Karpas-422 (cell line): Measurements from ENCODE around the gene EIF3F. TPM values are rescaled to one million over a fixed set of nuclear protein-coding genes. Genes with fewer than 3 reads are reported as not detected.
"Not testable (repeated sequence)": the region's sequence is repeated elsewhere in the genome, so short reads cannot be mapped to it uniquely, and the experiment has no call there.

ENCODE experiments used
- DNase-seq: peaks from one replicate; pipeline ENCODE4 v3.0.0-alpha.2; 2015
- H2AFZ ChIP-seq: fragments of 200-600 bp; sonication (generic); 2 replicates; pipeline ENCODE4 v1.6.1; 2014; ENCODE audit warnings: antibody characterized with exemption, low read length, mixed read lengths
- H3K27ac ChIP-seq: fragments of 200-600 bp; sonication (generic); 2 replicates; pipeline ENCODE4 v1.5.1; 2014; ENCODE audit warnings: mild to moderate bottlenecking, low read length, moderate library complexity
- H3K27me3 ChIP-seq: fragments of 200-600 bp; sonication (generic); 2 replicates; pipeline ENCODE4 v1.6.1; 2014; ENCODE audit warnings: low read length, mixed read lengths
- H3K36me3 ChIP-seq: fragments of 200-600 bp; sonication (generic); 2 replicates; pipeline ENCODE4 v1.6.1; 2014; ENCODE audit warnings: low read length, mixed read lengths; ENCODE audit not compliant: insufficient read depth
- H3K4me1 ChIP-seq: fragments of 200-600 bp; sonication (generic); 2 replicates; pipeline ENCODE4 v1.6.1; 2014; ENCODE audit warnings: mild to moderate bottlenecking, low read length, mixed read lengths
- H3K4me2 ChIP-seq: fragments of 200-600 bp; sonication (generic); 2 replicates; pipeline ENCODE4 v1.6.1; 2014; ENCODE audit warnings: low read length, low read depth, mild to moderate bottlenecking; ENCODE audit not compliant: poor library complexity, severe bottlenecking
- H3K4me3 ChIP-seq: fragments of 200-600 bp; sonication (generic); 2 replicates; pipeline ENCODE4 v1.5.1; 2014; ENCODE audit warnings: mild to moderate bottlenecking, antibody characterized with exemption, low read length, mixed read lengths
- H3K79me2 ChIP-seq: fragments of 200-600 bp; sonication (generic); 2 replicates; pipeline ENCODE4 v1.6.1; 2014; ENCODE audit warnings: mild to moderate bottlenecking, low read length, mixed read lengths
- H3K9ac ChIP-seq: fragments of 200-600 bp; sonication (generic); 2 replicates; pipeline ENCODE4 v1.6.0; 2014; ENCODE audit warnings: low read length
- H3K9me2 ChIP-seq: fragments of 200-600 bp; sonication (generic), shearing (Covaris generic); replicated peaks from 2 replicates; pipeline ENCODE4 v1.6.0; 2014; ENCODE audit warnings: mild to moderate bottlenecking, low read length, moderate library complexity; ENCODE audit not compliant: insufficient read depth
- H3K9me3 ChIP-seq: fragments of 300-700, 200-600 bp; sonication (generic); 2 replicates; pipeline ENCODE4 v1.6.1; 2014; ENCODE audit warnings: low read length, mixed read lengths
- H4K20me1 ChIP-seq: fragments of 200-600 bp; sonication (generic); 2 replicates; pipeline ENCODE4 v1.6.1; 2014; ENCODE audit warnings: mild to moderate bottlenecking, antibody characterized with exemption, low read length, low read depth; ENCODE audit not compliant: insufficient read depth
- total RNA-seq: library from RNA; depleted of rRNA; stranded (reverse); fragments of >200 nt; shearing (Covaris generic); gene quantifications from 2 replicates; pipeline ENCODE4 v1.2.3, GENCODE V29; 2014; ENCODE audit warnings: low replicate concordance

The EIF3F gene
- total RNA-seq, 1 experiment from 2014 or later: 767 TPM

- Histone ChIP-seq H3K27ac (no peak overlapping the region), H3K9me2 (no peaks in the 10 kb centered on the region), H3K9ac (no peak overlapping the region), H3K27me3 (no peaks in the 10 kb centered on the region), H3K9me3 (no peaks in the 10 kb centered on the region), H3K4me1 (no peaks in the 10 kb centered on the region), H3K4me2 (no peak overlapping the region), H3K36me3 (no peaks in the 10 kb centered on the region), H4K20me1 (no peaks in the 10 kb centered on the region), H3K79me2 (no peaks in the 10 kb centered on the region), H3K4me3 (no peak overlapping the region), H2AFZ (no peak overlapping the region)
- DNase-seq: no peak
Observed at GRCh38 chr11:7977232-7977917, 9.8 kb upstream of the EIF3F start.

- Histone ChIP-seq H3K9me3 (no peaks in the 10 kb centered on the region), H2AFZ (no peak overlapping the region)
Observed at GRCh38 chr11:7981619-7982157, 5.4 kb upstream of the EIF3F start.

GRCh38 chr11:7982582-7983119, 4.5 kb upstream of the EIF3F start:
- Histone ChIP-seq H3K4me3 (no peak overlapping the region), H3K79me2 (peaks cover 5% of the 10 kb centered on the region), H3K4me2 (no peak overlapping the region), H3K9ac (no peak overlapping the region), H3K27me3 (no peaks in the 10 kb centered on the region), H2AFZ (no peak overlapping the region), H3K9me2 (no peaks in the 10 kb centered on the region), H3K36me3 (no peaks in the 10 kb centered on the region), H3K4me1 (peaks cover 11% of the 10 kb centered on the region), H4K20me1 (peaks cover under 1% of the 10 kb centered on the region; the same call in 1 of the 2 replicates), H3K9me3 (no peaks in the 10 kb centered on the region), H3K27ac (no peak overlapping the region)
- DNase-seq: no peak

More at GRCh38 chr11:7981619-7982157, 5.4 kb upstream of the EIF3F start:
- H3K27me3 ChIP-seq: no peaks in the 10 kb centered on the region
- no peaks in the 10 kb centered on the region for H3K9me2 ChIP-seq
- H3K4me3 ChIP-seq: no peak overlapping the region
- no peak for DNase-seq
- H3K36me3 ChIP-seq: no peaks in the 10 kb centered on the region
- H3K9ac ChIP-seq: no peak overlapping the region
- no peaks in the 10 kb centered on the region for H3K79me2 ChIP-seq
- H4K20me1 ChIP-seq: no peaks in the 10 kb centered on the region
- H3K4me2 ChIP-seq: no peak overlapping the region
- H3K4me1 ChIP-seq: peaks cover 9% of the 10 kb centered on the region
- no peak overlapping the region for H3K27ac ChIP-seq

GRCh38 chr11:7983832-7984590, 3.1 kb upstream of the EIF3F start:
- no peaks in the 10 kb centered on the region for H3K27me3 ChIP-seq
- peaks cover 19% of the 10 kb centered on the region for H3K79me2 ChIP-seq
- H3K27ac ChIP-seq: no peak overlapping the region
- no peaks in the 10 kb centered on the region for H3K9me3 ChIP-seq
- H3K9ac ChIP-seq: no peak overlapping the region
- peaks cover 4% of the 10 kb centered on the region; the same call in 1 of the 2 replicates for H3K36me3 ChIP-seq
- H3K4me3 ChIP-seq: no peak overlapping the region
- H4K20me1 ChIP-seq: peaks cover 14% of the 10 kb centered on the region; the same call in 1 of the 2 replicates
- no peak overlapping the region for H3K4me2 ChIP-seq
- H2AFZ ChIP-seq: no peak overlapping the region
- no peaks in the 10 kb centered on the region for H3K9me2 ChIP-seq
- no peak for DNase-seq
- H3K4me1 ChIP-seq: peaks cover 23% of the 10 kb centered on the region

- H3K4me1 ChIP-seq: peaks cover 29% of the 10 kb centered on the region
- H3K4me3 ChIP-seq: peak overlapping the region; percentile 88
- H2AFZ ChIP-seq, H3K27ac ChIP-seq, DNase-seq, H3K27me3 ChIP-seq, H3K36me3 ChIP-seq, H3K9me2 ChIP-seq, H3K9me3 ChIP-seq: not testable (repeated sequence)
- peaks cover 45% of the 10 kb centered on the region for H3K79me2 ChIP-seq
- H4K20me1 ChIP-seq: peaks cover 20% of the 10 kb centered on the region; the same call in 1 of the 2 replicates
- H3K4me2 ChIP-seq: peak overlapping the region; percentile 93
- peak overlapping the region; percentile 79 for H3K9ac ChIP-seq
Observed at GRCh38 chr11:7987560-7987883, 385 bp downstream of the EIF3F start.

GRCh38 chr11:7994581-7995278, 7.6 kb downstream of the EIF3F start:
- no peak for DNase-seq
- H3K36me3 ChIP-seq: peaks cover 51% of the 10 kb centered on the region
- no peak overlapping the region for H3K9ac ChIP-seq
- no peak overlapping the region for H3K27ac ChIP-seq
- no peaks in the 10 kb centered on the region for H3K9me2 ChIP-seq
- H3K4me3 ChIP-seq: no peak overlapping the region
- H4K20me1 ChIP-seq: 0 out of 2 replicates have a peak, but pooled peaks cover 11% of the 10 kb centered on the region
- H3K9me3 ChIP-seq: no peaks in the 10 kb centered on the region
- H3K79me2 ChIP-seq: peaks cover 18% of the 10 kb centered on the region
- H2AFZ ChIP-seq: no peak overlapping the region
- no peaks in the 10 kb centered on the region; the same call in 1 of the 2 replicates for H3K4me1 ChIP-seq
- no peak overlapping the region for H3K4me2 ChIP-seq
- H3K27me3 ChIP-seq: no peaks in the 10 kb centered on the region

- H3K36me3 ChIP-seq: peaks cover 38% of the 10 kb centered on the region
- no peak overlapping the region for H2AFZ ChIP-seq
- H3K9ac ChIP-seq: no peak overlapping the region
- H3K9me2 ChIP-seq: no peaks in the 10 kb centered on the region
- no peak overlapping the region for H3K27ac ChIP-seq
- H3K79me2 ChIP-seq: no peaks in the 10 kb centered on the region
- 0 out of 2 replicates have a peak, but pooled peaks cover 3% of the 10 kb centered on the region for H4K20me1 ChIP-seq
- H3K4me1 ChIP-seq: no peaks in the 10 kb centered on the region
- no peak overlapping the region for H3K4me2 ChIP-seq
- H3K4me3 ChIP-seq: no peak overlapping the region
- H3K9me3 ChIP-seq: no peaks in the 10 kb centered on the region
- DNase-seq: no peak
- H3K27me3 ChIP-seq: no peaks in the 10 kb centered on the region
Observed at GRCh38 chr11:7999795-8000194, 12.7 kb downstream of the EIF3F start.
